ENCODE data around the gene JCAD.

DNA sequence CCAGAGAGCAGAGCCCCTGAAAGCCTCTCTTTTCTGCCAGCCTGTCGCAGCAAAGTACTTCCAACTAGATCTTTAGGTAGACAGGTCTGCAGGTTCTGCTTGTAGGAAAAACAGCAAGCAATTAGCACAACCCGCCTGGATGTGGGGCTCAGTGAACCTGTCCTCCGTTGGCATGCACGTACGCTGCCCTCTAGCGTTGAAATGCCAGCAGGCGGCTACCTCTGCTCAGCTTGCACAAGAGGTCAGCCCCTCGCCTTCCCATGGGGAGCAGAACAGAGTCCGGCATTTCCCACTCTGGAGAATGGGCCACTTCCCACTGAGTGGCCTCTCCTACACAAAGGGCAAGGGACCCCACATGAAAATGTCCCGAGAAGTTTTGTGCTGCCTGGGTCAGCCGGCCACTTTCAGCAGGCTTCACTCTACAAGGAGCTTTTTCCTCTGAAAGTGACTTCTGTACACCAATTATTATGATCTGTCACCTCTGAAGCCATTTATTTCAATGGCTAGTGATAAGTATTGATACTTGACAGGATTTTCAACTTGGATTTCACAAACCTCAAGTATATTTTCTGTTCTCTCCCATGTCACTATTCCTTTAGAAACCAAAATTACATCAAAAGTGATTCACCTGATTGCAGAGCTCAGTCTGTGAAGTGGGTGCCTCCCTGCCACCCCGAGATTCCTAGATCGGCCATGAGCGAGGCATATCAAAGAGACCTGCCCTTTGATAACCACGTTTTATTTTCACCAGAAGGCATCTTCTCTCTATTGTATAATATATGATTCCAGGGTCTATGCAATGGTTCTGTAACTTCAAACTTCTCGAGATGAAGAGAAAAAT, 56.7 kb downstream of the JCAD start:
- TF ChIP-seq, protein P1, sequence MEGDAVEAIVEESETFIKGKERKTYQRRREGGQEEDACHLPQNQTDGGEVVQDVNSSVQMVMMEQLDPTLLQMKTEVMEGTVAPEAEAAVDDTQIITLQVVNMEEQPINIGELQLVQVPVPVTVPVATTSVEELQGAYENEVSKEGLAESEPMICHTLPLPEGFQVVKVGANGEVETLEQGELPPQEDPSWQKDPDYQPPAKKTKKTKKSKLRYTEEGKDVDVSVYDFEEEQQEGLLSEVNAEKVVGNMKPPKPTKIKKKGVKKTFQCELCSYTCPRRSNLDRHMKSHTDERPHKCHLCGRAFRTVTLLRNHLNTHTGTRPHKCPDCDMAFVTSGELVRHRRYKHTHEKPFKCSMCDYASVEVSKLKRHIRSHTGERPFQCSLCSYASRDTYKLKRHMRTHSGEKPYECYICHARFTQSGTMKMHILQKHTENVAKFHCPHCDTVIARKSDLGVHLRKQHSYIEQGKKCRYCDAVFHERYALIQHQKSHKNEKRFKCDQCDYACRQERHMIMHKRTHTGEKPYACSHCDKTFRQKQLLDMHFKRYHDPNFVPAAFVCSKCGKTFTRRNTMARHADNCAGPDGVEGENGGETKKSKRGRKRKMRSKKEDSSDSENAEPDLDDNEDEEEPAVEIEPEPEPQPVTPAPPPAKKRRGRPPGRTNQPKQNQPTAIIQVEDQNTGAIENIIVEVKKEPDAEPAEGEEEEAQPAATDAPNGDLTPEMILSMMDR (IDR thresholded peaks at IDR 0.05) = peak; percentile 29 to 81
- TF ChIP-seq POLR2AphosphoS5 (IDR thresholded peaks at IDR 0.05) (no peak), EP300 (IDR thresholded peaks at IDR 0.05) (no peak), POLR2A (IDR thresholded peaks at IDR 0.05) (no peak)

Data from suprapubic skin (tissue), 4 donors.